ENCODE measurements around the gene NEU4.

DNA sequence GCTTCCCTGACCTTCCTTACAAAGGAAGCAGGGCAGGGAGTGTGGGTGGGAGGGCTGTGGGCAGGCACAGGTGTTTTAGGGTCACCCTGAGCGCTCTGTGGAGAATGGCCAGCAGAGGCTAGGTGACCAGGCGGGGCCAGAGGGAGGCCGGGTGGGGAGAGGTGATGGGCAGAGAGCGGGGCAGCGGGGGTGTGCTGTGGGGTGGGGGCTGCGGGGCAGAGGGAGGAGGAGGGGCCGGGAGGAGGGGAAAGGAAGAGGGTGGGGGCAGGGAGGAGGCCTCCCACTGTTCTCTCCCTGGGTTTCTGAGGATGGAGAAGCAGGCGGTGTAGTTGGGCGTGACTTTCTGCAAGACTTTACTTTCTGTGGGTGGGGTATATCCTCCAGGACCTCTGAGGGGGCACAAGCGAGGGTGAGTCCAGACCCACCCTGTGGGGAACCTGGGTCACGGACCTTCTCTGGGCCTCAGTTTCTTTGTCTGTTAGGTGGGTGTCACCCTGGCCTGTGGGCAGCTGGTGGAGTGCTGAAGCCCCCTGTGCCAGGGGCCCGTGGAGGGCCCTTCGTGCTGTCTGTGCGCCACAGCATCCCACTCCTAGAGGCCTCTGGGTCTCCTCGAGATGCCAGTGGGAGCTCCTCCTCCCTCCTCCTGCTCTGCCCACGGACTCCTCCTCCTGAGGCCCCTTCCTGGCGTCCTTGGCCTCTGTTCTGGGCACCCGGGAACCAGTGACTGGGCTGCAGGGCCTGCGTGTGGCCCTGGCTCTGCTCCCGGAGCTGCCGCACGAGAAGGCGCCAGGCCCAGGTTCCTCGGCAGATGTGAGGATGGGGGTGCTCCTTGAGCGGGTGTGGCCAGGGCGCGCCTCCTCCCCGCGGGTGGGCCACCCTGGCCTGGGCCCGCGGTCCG lies 6.3 kb upstream of the NEU4 start:
- TF ChIP-seq, protein P1, sequence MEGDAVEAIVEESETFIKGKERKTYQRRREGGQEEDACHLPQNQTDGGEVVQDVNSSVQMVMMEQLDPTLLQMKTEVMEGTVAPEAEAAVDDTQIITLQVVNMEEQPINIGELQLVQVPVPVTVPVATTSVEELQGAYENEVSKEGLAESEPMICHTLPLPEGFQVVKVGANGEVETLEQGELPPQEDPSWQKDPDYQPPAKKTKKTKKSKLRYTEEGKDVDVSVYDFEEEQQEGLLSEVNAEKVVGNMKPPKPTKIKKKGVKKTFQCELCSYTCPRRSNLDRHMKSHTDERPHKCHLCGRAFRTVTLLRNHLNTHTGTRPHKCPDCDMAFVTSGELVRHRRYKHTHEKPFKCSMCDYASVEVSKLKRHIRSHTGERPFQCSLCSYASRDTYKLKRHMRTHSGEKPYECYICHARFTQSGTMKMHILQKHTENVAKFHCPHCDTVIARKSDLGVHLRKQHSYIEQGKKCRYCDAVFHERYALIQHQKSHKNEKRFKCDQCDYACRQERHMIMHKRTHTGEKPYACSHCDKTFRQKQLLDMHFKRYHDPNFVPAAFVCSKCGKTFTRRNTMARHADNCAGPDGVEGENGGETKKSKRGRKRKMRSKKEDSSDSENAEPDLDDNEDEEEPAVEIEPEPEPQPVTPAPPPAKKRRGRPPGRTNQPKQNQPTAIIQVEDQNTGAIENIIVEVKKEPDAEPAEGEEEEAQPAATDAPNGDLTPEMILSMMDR (IDR thresholded peaks at IDR 0.05) = no peak
- no peak for TF ChIP-seq POLR2A (IDR thresholded peaks at IDR 0.05)
